ENCODE results near the gene PROC.
A peak's percentile ranks its signal among the peaks of the same experiment; 100 is the strongest.

Gene PROC

DNA sequence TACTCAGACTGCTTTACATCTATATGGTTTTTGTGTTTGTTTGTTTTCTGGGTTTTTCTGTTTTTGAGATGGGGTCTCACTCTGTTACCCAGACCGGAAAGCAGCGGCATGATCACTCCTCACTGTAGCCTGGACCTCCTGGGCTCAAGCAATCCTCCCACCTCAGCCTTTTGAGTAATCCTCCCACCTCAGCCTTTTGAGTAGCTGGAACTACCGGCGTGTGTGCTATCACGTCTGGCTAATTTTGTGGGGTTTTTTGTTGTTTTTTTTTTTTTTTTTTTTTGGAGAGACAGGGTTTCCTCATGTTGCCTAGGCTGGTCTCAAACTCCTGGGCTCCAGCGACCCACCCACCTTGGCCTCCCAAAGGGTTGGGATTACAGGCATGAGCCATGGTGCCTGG, 39.5 kb upstream of the PROC start:
- no peak for DNase-seq (ENCODE audit: low read depth)
- H3K4me3 ChIP-seq (ENCODE audit: control insufficient read depth, low read depth, low read length) = no peak overlapping the region
- TF ChIP-seq, protein P1, sequence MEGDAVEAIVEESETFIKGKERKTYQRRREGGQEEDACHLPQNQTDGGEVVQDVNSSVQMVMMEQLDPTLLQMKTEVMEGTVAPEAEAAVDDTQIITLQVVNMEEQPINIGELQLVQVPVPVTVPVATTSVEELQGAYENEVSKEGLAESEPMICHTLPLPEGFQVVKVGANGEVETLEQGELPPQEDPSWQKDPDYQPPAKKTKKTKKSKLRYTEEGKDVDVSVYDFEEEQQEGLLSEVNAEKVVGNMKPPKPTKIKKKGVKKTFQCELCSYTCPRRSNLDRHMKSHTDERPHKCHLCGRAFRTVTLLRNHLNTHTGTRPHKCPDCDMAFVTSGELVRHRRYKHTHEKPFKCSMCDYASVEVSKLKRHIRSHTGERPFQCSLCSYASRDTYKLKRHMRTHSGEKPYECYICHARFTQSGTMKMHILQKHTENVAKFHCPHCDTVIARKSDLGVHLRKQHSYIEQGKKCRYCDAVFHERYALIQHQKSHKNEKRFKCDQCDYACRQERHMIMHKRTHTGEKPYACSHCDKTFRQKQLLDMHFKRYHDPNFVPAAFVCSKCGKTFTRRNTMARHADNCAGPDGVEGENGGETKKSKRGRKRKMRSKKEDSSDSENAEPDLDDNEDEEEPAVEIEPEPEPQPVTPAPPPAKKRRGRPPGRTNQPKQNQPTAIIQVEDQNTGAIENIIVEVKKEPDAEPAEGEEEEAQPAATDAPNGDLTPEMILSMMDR (IDR thresholded peaks at IDR 0.05; ENCODE audit: control insufficient read depth, insufficient read depth, low read depth, low read length, missing control alignments) = no peak

- no peak overlapping the region for H3K4me3 ChIP-seq (ENCODE audit: control insufficient read depth, low read depth, low read length)
- TF ChIP-seq, protein P1 (IDR thresholded peaks at IDR 0.05; ENCODE audit: control insufficient read depth, insufficient read depth, low read depth, low read length, missing control alignments) = no peak
- no peak for DNase-seq (ENCODE audit: low read depth)
These were observed 38.4 kb upstream of the PROC start for GRCh38 chr2:127379712-127380355.

DNA sequence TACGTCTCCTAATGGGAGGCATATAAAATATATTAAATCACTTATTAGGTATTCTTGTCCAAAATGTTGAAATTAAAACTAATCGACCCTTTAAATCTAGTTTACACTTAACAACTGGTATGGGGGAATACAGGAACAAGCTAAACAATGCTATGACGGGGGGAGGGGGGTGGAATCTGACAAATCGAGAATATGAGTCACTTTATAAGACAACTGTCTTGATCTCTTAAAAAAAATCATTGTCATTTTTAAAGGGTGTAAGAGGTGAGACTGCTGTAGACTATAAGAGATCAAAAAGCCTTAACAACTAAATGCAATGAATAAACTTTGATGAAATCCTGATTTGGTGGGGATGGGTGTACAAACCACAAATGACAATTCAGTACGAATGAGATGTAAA, 36.5 kb upstream of the PROC start:
- no peak for DNase-seq (ENCODE audit: low read depth)
- H3K4me3 ChIP-seq (ENCODE audit: control insufficient read depth, low read depth, low read length) = no peak overlapping the region
- TF ChIP-seq, protein P1 (IDR thresholded peaks at IDR 0.05; ENCODE audit: control insufficient read depth, insufficient read depth, low read depth, low read length, missing control alignments) = no peak

DNA sequence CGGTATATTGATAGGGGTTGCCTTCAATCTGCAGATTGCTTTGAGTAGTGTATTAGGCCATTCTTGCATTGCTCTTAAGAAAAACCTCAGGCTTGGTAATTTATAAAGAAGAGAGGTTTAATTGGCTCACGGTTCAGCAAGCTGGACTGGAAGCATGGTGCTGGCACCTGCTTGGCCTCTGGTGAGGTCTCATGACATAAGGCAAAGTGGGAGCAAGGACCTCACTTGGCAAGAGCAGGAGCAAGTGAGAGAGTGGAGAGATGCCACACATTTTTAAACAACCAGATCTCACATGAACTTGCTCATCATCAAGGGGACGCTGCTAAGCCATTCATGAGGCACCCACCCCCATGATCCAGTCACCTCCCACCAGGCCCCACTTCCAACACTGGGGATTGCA, 35.4 kb upstream of the PROC start:
- no peak for DNase-seq (ENCODE audit: low read depth)
- TF ChIP-seq, protein P1 (IDR thresholded peaks at IDR 0.05; ENCODE audit: control insufficient read depth, insufficient read depth, low read depth, low read length, missing control alignments) = no peak

DNA sequence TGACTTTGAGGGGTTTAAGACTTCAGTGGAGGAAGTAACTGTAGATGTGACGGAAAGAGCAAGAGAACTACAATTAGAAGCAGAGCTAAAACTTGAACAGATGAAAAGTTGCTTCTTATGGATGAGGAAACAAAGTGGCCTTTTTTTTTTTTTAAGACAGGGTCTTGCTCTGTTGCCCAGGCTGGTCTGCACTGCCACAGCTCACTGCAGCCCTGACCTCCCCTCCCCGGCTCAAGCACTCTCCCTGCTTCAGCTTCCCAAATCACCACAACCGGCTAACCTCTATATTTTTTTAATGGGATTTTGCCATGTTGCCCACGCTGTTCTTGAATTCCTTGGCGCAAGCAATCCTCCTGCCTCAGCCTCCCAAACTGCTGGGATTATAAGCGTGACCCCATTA, 33.7 kb upstream of the PROC start:
- no peak overlapping the region for H3K4me3 ChIP-seq (ENCODE audit: control insufficient read depth, low read depth, low read length)
- TF ChIP-seq, protein P1 (IDR thresholded peaks at IDR 0.05; ENCODE audit: control insufficient read depth, insufficient read depth, low read depth, low read length, missing control alignments) = no peak
- no peak for DNase-seq (ENCODE audit: low read depth)

More for the DNA sequence above, 35.4 kb upstream of the PROC start:
- no peak overlapping the region for H3K4me3 ChIP-seq (ENCODE audit: control insufficient read depth, low read depth, low read length)

DNA sequence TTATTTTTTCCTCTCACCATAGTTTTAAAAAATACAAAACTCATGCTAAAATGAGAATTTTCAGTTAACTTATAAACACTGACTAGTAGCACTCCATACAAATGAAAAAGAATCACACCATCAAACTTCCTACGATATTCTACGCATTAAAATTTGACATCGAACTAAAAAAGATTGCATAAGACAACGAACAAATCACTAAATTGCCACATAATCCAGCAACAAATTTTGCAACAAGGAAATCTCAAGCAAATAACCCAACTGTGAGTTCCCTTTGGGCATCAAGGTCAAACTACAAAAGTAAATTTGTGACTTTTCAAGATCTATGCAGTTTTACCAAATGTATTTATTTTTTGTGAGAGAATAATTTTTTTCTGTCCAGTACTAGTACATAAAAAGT, 32.0 kb upstream of the PROC start:
- H3K4me3 ChIP-seq (ENCODE audit: control insufficient read depth, low read depth, low read length) = peak overlapping the region; percentile 15

More for the DNA sequence above, 32.0 kb upstream of the PROC start:
- DNase-seq (ENCODE audit: low read depth) = no peak
- TF ChIP-seq, protein P1 (IDR thresholded peaks at IDR 0.05; ENCODE audit: control insufficient read depth, insufficient read depth, low read depth, low read length, missing control alignments) = no peak

Measured in AG09309 (cell line).